OCI-LY7 (cell line): ENCODE data around the gene COQ8B.

ENCODE experiments used
- EZH2phosphoT487 ChIP-seq: fragments of 200-600 bp; sonication (generic); IDR thresholded peaks from 2 replicates; pipeline ENCODE4 v1.6.1; 2018; ENCODE audit warnings: low read depth, borderline replicate concordance, mild to moderate bottlenecking, mixed run types, antibody characterized with exemption, low read length, moderate library complexity, mixed read lengths
- TF ChIP-seq, protein P1 (sequence below): fragments of 200-600 bp; sonication (generic); conservative IDR thresholded peaks from 2 replicates; pipeline ENCODE4 v1.5.1; 2014; ENCODE audit warnings: mild to moderate bottlenecking, antibody characterized with exemption, low read length, moderate library complexity, mixed read lengths

DNA sequence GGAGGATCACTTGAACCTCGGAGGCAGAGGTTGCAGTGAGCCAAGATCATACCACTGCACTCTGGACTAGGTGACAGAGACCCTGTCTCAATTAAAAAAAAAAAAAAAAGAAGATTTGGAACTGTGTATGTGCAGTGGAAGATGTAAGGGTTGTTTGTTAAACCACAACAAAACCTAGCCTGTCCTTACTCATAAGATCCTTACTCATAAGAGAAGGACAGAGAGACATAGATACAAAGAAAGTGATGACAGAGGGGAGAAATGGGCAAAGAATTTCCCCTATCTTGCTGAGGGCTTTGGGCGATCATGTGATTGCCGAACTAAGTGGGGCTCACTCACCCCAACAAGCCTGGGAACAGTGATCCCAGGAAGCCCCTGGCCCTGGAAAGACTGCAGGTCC lies 8.2 kb upstream of the COQ8B start:
- TF ChIP-seq, protein P1, sequence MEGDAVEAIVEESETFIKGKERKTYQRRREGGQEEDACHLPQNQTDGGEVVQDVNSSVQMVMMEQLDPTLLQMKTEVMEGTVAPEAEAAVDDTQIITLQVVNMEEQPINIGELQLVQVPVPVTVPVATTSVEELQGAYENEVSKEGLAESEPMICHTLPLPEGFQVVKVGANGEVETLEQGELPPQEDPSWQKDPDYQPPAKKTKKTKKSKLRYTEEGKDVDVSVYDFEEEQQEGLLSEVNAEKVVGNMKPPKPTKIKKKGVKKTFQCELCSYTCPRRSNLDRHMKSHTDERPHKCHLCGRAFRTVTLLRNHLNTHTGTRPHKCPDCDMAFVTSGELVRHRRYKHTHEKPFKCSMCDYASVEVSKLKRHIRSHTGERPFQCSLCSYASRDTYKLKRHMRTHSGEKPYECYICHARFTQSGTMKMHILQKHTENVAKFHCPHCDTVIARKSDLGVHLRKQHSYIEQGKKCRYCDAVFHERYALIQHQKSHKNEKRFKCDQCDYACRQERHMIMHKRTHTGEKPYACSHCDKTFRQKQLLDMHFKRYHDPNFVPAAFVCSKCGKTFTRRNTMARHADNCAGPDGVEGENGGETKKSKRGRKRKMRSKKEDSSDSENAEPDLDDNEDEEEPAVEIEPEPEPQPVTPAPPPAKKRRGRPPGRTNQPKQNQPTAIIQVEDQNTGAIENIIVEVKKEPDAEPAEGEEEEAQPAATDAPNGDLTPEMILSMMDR, result no peak
- no peak for TF ChIP-seq EZH2phosphoT487
